GM10266 (cell line): ENCODE measurements around the gene HEATR5A.
"Not testable (repeated sequence)": the region's sequence is repeated elsewhere in the genome, so short reads cannot be mapped to it uniquely, and the experiment has no call there.

Source experiments
- DNase-seq: peaks from one replicate; pipeline ENCODE4 v3.0.0; 2012; ENCODE audit errors: extremely low spot score
- TF ChIP-seq, protein P1 (sequence below): IDR thresholded peaks from 2 replicates; pipeline ENCODE4 v1.5.1; 2012; ENCODE audit warnings: mild to moderate bottlenecking, low read depth; ENCODE audit not compliant: control insufficient read depth, insufficient read depth; ENCODE audit errors: missing control alignments

HEATR5A gene

DNA sequence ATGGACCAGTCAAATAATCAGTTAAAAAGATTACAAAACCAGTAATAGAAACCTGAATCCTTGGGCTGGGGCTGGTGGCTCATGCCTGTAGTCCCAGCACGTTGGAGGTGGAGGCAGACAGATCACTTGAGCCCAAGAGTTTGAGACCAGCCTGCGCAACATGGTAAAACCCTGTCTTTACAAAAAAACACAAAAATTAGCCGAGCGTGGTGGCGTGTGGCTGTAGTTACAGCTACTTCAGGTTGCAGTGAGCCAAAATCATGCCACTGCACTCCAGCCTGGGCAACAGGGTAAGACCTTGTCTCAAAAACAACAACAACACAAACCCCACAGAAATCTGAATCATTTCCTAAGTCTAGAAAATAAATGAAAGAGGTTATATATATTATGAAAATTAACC lies 100.6 kb downstream of the HEATR5A start:
- DNase-seq: no peak
- TF ChIP-seq, protein P1, sequence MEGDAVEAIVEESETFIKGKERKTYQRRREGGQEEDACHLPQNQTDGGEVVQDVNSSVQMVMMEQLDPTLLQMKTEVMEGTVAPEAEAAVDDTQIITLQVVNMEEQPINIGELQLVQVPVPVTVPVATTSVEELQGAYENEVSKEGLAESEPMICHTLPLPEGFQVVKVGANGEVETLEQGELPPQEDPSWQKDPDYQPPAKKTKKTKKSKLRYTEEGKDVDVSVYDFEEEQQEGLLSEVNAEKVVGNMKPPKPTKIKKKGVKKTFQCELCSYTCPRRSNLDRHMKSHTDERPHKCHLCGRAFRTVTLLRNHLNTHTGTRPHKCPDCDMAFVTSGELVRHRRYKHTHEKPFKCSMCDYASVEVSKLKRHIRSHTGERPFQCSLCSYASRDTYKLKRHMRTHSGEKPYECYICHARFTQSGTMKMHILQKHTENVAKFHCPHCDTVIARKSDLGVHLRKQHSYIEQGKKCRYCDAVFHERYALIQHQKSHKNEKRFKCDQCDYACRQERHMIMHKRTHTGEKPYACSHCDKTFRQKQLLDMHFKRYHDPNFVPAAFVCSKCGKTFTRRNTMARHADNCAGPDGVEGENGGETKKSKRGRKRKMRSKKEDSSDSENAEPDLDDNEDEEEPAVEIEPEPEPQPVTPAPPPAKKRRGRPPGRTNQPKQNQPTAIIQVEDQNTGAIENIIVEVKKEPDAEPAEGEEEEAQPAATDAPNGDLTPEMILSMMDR: no peak

DNA sequence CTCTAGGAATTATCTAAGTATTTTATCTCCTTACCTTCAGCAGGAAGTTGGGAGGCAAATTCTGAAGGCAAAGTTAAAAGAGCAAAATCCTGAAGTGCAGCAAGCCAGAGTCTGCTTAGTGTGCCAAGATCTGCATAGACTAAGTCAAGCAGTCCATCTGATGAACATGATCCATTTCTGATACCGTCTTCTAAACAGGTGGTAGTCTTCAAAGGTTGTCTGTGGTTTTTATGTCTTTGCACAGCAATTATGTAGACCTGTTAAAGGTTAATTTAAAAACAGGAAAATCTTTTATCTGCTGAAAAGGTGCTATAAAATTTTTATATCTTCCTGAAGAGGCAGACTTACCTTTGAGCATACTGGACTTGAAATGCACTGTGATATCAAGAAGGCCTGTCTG lies 107.4 kb downstream of the HEATR5A start:
- TF ChIP-seq, protein P1: no peak
- no peak for DNase-seq

DNA sequence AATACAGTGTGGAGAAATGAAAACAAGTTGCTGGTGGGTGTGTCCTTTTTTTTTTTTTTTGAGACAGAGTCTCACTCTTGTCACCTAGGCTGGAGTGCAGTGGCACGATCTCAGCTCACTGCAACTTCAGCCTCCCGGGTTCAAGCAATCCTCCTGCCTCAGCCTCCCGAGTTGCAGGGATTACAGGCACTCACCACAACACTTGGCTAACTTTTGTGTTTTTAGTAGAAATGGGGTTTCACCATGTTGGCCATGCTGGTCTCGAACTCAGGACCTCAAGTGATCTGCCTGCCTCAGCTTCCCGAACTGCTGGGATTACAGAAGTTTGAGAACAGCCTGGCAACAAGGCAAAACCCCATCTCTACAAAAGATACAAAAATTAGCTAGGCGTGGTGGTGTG lies 108.0 kb downstream of the HEATR5A start:
- DNase-seq: not testable (repeated sequence)

DNA sequence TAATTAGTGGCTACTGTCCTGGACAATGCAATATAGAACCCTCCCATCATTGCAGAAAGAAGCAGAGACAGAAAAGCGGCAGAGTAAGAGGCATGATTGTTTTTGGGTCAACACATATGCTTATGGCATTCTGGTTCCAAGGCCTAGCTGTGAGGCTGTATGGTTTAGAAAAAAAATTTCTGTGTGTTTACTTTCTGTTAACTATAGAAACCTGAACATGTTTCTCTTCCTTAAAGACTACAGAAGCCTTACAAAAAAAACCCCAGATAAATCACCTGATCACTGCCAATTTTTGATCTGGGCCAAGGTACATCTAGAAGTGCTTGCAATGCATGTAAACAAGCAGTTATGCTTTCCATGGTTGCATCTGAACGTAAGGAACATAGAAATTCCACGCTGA lies 112.7 kb downstream of the HEATR5A start:
- TF ChIP-seq, protein P1: no peak
- DNase-seq: no peak

DNA sequence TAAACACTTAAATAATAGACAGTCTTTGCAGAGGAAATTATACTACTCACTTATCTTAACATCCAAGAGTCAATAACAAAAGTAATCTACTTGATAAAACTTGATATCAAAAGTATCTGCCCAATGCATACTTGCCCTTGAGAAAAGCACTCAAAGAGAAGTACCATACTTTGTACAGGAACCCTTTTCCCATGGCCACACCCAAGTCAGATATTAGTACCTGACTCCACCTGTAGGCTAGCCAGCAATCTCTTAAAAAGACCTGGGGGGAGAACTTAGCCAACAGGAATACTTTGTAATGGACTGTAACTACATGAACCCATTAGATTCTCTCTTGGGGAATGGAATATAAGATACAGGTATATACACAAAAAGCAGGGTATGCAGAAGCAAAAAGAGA lies 113.2 kb downstream of the HEATR5A start:
- DNase-seq: no peak

DNA sequence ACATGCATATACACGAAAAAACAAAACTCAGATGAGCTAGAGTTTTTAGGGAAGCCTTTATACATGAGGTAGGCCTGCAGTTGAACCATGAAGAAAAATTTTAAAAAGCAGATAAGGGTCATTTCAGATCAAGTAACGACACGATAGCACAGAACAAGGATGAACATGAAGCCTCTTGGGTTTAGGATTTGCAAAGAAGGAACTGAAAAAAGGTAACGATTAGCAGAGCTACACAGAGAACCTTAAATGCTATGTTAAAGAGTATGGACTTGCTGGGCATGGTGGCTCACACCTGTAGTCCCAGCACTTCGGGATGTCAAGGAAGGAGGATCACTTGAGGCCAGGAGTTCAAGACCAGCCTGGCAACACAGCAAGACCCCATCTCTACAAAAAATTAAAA lies 116.7 kb downstream of the HEATR5A start:
- no peak for DNase-seq
- TF ChIP-seq, protein P1: no peak

More for the DNA sequence above, 113.2 kb downstream of the HEATR5A start:
- TF ChIP-seq, protein P1: no peak

DNA sequence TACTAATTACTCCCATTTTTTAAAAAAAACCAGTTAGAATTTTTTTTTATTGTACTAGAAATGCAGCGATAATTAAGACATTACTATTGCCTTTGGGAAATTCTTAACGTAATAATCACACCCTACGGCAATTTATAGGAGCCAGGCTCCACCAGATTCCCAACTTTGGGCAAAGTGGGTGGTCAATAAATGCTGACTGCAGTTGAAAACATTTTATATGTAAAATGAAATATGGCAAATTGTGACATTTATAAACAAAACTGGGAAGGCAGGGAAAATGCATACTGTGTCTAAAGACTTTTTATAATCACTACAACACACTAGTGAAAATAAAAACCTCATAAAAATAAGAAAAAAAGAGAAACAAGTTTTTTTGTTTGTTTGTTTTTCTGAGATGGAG lies 119.5 kb downstream of the HEATR5A start:
- DNase-seq: no peak
- TF ChIP-seq, protein P1: no peak

DNA sequence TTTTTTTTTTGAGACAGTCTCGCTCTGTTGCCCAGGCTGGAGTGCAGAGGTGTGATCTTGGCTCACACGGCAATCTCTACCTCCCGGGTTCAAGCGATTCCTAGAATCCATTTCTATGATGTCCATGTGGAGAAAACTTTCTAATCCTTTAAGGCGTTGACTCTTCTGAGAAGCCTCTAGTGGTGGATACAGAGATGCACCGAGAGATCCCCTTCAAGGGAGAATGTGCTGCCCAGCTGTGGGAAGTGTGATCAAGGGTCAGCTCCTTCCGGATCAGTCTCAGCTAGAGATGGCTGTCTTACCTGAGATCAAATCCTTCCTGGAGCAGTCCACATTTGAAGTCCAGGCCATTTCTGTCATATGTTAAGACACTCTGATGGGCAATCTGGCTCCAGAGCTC lies 120.1 kb downstream of the HEATR5A start:
- DNase-seq: no peak
- TF ChIP-seq, protein P1: no peak
